ENCODE data around the gene MAGEA4. TPM values are rescaled to one million over a fixed set of nuclear protein-coding genes. Genes with fewer than 3 reads are reported as not detected.

MAGEA4 gene
- total RNA-seq, 1 donor from 2014 or later: not detected

- no peak for DNase-seq
Measured at GRCh38 chrX:151929126-151929525, 16.4 kb downstream of the MAGEA4 start.

GRCh38 chrX:151935358-151935757, 22.7 kb downstream of the MAGEA4 start:
- no peak for DNase-seq

- DNase-seq: no peak
Measured at GRCh38 chrX:151938172-151938571, 25.5 kb downstream of the MAGEA4 start.

GRCh38 chrX:151954730-151955129, 42.0 kb downstream of the MAGEA4 start:
- no peak for DNase-seq

DNA sequence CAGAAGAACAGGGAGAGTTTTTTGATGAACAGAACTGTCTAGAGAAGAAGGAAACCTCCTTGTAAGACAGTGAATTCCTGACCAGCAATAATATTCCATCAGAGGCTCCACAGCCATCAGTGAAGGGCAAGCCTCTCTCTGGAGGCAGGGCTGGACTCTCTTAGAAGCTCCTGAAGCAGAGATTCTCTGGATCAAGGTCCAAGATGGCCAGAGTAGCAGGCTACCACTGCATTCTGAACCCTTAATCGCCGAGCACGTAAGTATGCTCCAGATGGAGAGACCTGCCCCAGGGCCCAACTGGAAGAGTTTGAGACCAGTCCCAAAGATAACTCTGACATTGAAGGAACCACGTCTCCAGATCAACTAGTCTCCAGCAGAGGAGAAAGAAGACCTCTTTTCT, 45.4 kb downstream of the MAGEA4 start:
- DNase-seq: no peak

DNA sequence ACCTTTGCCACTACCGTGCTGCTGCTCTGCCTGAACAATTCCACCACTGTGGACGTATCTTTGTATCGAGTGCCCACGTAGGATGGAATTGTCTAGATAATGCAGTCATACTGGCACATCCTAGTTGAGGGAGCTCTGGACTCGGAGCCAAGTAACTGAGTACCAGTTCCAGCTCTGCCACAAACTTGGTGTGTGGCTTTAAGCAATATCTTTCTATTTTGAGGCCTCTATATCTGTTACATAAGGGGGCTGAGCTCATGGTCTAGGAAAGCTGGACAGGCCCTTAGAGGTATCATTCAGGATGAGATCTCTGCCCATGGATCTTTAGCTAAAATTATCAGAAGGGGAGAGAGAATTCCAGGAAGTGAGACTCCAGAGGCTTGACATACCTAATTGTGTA, 49.3 kb downstream of the MAGEA4 start:
- DNase-seq: no peak

- no peak for DNase-seq
Measured at GRCh38 chrX:151966236-151966635, 53.5 kb downstream of the MAGEA4 start.

DNA sequence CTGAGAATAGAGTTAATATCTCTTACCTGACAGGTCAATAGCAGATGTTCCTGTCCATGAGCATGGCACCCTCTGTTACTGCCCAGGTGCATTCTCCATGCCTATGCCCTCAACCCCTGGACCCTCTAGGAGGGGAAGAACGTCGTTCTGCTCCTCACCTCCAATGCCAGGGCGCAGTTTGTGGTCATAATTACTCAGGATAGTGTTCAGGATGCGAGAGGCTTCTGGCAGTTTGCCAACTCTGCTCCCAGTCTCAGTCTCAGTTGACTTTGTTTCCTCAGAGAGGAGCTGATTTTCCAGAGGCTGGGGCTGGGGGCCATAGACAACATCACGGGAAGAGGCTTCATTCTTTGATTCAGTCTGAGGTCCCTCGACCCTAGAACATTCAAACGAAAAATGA, 57.3 kb downstream of the MAGEA4 start:
- DNase-seq: no peak

DNA sequence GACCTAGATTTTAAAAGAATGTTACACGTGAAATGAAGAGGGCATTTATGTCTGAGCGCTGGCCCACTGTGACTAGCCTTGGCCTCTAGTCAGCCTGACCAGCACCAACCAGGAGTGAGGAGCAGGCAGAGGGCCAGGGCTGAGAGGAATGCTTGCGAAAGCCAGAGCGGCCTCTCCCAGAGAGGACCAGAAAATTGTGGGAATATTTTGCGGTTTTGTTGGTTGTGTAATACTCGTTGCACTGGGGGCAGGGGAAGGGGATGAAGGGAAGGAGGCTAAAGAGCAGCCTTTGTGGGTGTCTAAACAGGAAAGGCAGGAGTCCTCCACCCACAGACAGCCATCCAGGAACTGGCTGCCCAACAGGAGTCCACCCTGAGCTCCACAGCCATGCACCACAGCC, 58.0 kb downstream of the MAGEA4 start:
- DNase-seq: peak; percentile 15

DNA sequence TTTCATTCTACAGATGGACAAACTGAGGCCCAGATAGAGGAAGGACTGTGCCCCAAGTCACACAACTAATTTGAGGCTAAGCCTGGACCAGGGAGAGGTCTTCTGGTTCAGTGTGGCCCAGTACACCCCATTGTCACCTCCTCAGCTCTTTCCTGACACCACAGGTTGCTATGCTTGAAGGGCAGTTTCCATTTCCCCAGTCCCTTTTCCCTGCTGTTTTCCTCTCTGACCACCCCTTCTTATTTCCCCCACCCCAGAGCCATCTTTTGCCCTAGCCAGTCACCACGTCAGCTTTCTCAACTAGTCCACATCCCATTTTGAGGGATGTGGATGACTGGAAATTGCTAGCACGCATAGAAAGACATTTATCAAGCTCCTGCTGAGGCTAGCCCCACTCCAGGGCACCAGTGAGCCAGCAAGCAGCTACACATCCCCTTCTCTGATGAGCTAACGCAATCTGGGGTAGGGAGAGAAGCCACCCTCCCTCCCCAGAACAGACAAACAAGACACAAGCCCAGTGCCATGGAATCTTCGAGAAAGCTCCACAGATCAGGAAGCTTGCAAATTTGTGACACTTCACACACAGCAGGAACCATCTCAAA, 60.5 kb downstream of the MAGEA4 start:
- DNase-seq: peak; percentile 5

GRCh38 chrX:151973851-151974335, 61.2 kb downstream of the MAGEA4 start:
- peak; percentile 67 for DNase-seq

Other genes with a start within 250 kb of the MAGEA4 start
- gene PRRG3, start 217.4 kb upstream of the MAGEA4 start, total RNA-seq: 13.2 TPM
- 0.51 TPM for gene FATE1, start 196.9 kb upstream of the MAGEA4 start, total RNA-seq
- not detected for gene CNGA2, start 178.1 kb upstream of the MAGEA4 start, total RNA-seq
- 45.3 TPM for gene GABRE, start 61.8 kb downstream of the MAGEA4 start, total RNA-seq
- not detected for gene MAGEA10, start 225.7 kb downstream of the MAGEA4 start, total RNA-seq

All from tongue (tissue), 2 donors.